K562 (cell line): ENCODE data around the gene UROD. TPM values are rescaled to one million over a fixed set of nuclear protein-coding genes. Genes with fewer than 3 reads are reported as not detected.

Source experiments
- HNRNPL ChIP-seq: fragments of 200-400 bp; formaldehyde crosslinking; IDR thresholded peaks from 2 replicates; pipeline ENCODE4 v1.6.1; 2017; ENCODE audit warnings: low read depth, mild to moderate bottlenecking, low read length
- NFATC3 ChIP-seq: fragments of 450-650 bp; IDR thresholded peaks from 2 replicates; pipeline ENCODE4 v1.6.1; 2017; ENCODE audit warnings: mild to moderate bottlenecking
- NFE2 ChIP-seq: IDR thresholded peaks from 2 replicates; pipeline ENCODE4 v1.6.1; 2014; ENCODE audit warnings: antibody characterized with exemption, low read depth
- RAD51 ChIP-seq: fragments of 450-650 bp; IDR thresholded peaks from 2 replicates; pipeline ENCODE4 v1.7.1; 2016; ENCODE audit warnings: low read depth, mild to moderate bottlenecking, borderline replicate concordance
- SLC30A9 ChIP-seq: fragments of 250-450 bp; sonication (Bioruptor Pico); IDR thresholded peaks from 2 replicates; pipeline ENCODE4 v1.8.0; 2022; ENCODE audit warnings: mild to moderate bottlenecking, moderate library complexity
- SRSF9 ChIP-seq: fragments of 200-400 bp; formaldehyde crosslinking; IDR thresholded peaks from 2 replicates; pipeline ENCODE4 v1.6.1; 2017; ENCODE audit warnings: low read depth, low read length, borderline replicate concordance
- TAF7 ChIP-seq: fragments of 450-650 bp; IDR thresholded peaks from 2 replicates; pipeline ENCODE4 v1.6.1; 2016; ENCODE audit warnings: missing genetic modification characterization, missing compliant biosample characterization
- ZKSCAN1 ChIP-seq: fragments of 150-350 bp; IDR thresholded peaks from 2 replicates; pipeline ENCODE4 v1.6.1; 2016; ENCODE audit warnings: low read depth, low read length
- ZNF212 ChIP-seq: fragments of 450-650 bp; formaldehyde crosslinking; IDR thresholded peaks from 2 replicates; pipeline ENCODE4 v1.4.0; 2020; ENCODE audit warnings: mild to moderate bottlenecking
- polyA plus RNA-seq, 8 experiments: library from polyadenylated mRNA; depleted of rRNA in 4 of 8; stranded (reverse) in 5 of 8; unstranded in 3 of 8; fragments of >200 nt; fragmentation: Nextera tagmentation in 2 of 8; fragmentation: Illumina TruSeq in 1 of 8; extraction: Ambion mirVana in 2 of 8; extraction: Trizol in 1 of 8; gene quantifications; 2 replicates each; pipeline versions ENCODE4 v1.2.1 to v1.2.3, GENCODE V29; 2011 to 2014; ENCODE audit warnings: inconsistent platforms in 1 of 8, missing spikeins in 1 of 8
- total RNA-seq, 7 experiments: library from RNA; depleted of rRNA in 6 of 7; stranded (reverse); fragments of >200 nt in 6 of 7; fragmentation: Illumina TruSeq in 2 of 7; extraction: Trizol in 2 of 7; gene quantifications; 2 replicates each; pipeline versions ENCODE4 v1.2.1 to v1.2.3, GENCODE V29; 2011 to 2021; ENCODE audit warnings: low replicate concordance in 1 of 7
- TF ChIP-seq, protein P1 (sequence below): fragments of 450-650 bp; conservative IDR thresholded peaks from 2 replicates; pipeline ENCODE4 v1.6.1; 2016; ENCODE audit warnings: missing genetic modification characterization, low read depth, mild to moderate bottlenecking, control low read depth, missing compliant biosample characterization
- TF ChIP-seq, protein P2 (sequence below): fragments of 250-450 bp; sonication (Bioruptor Pico); IDR thresholded peaks from 2 replicates; pipeline ENCODE4 v1.4.0; 2020; ENCODE audit warnings: mild to moderate bottlenecking, moderate library complexity, borderline replicate concordance
- TF ChIP-seq, protein P3 (sequence below): fragments of 250-450 bp; sonication (Bioruptor Pico); IDR thresholded peaks from 2 replicates; pipeline ENCODE4 v1.4.0; 2020
- TF ChIP-seq, protein P4 (sequence below): fragments of 450-650 bp; IDR thresholded peaks from 2 replicates; pipeline ENCODE4 v1.6.1; 2017; ENCODE audit warnings: mild to moderate bottlenecking, moderate library complexity

UROD gene
- total and polyA plus RNA-seq, 9 of the 15 experiments (the other 6 are each of a cell fraction or from before 2014, with no cell fraction given): 533 to 2,933 (median 1,100) TPM

DNA sequence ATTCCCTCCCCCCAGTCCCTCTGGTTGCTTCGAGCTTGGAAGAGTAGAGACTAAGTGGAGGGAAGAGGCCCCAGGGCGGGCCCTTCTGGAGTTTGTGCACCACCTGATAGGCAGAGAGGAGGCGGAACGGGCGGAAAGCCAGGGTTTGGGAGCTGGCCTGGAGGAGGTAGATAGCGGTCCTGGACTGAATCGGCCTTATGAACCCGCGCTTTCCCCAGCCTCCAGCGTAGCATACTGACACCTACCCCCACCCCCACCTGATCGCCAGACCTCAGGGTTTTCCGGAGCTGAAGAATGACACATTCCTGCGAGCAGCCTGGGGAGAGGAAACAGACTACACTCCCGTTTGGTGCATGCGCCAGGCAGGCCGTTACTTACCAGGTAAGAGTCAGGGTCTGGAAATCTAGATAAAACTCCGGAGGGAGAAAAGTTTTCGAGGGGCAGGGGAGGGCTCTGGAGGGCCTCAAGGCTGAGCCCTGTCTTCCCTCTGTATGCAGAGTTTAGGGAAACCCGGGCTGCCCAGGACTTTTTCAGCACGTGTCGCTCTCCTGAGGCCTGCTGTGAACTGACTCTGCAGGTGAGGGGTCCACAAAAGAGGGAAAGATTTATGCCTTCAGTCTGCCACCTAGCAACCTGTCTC, 705 bp downstream of the UROD start (continued):
- TF ChIP-seq, protein P1, sequence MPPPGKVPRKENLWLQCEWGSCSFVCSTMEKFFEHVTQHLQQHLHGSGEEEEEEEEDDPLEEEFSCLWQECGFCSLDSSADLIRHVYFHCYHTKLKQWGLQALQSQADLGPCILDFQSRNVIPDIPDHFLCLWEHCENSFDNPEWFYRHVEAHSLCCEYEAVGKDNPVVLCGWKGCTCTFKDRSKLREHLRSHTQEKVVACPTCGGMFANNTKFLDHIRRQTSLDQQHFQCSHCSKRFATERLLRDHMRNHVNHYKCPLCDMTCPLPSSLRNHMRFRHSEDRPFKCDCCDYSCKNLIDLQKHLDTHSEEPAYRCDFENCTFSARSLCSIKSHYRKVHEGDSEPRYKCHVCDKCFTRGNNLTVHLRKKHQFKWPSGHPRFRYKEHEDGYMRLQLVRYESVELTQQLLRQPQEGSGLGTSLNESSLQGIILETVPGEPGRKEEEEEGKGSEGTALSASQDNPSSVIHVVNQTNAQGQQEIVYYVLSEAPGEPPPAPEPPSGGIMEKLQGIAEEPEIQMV (tag): no peak
- TF ChIP-seq NFATC3: no peak
- TF ChIP-seq SRSF9: no peak
- TF ChIP-seq, protein P2, sequence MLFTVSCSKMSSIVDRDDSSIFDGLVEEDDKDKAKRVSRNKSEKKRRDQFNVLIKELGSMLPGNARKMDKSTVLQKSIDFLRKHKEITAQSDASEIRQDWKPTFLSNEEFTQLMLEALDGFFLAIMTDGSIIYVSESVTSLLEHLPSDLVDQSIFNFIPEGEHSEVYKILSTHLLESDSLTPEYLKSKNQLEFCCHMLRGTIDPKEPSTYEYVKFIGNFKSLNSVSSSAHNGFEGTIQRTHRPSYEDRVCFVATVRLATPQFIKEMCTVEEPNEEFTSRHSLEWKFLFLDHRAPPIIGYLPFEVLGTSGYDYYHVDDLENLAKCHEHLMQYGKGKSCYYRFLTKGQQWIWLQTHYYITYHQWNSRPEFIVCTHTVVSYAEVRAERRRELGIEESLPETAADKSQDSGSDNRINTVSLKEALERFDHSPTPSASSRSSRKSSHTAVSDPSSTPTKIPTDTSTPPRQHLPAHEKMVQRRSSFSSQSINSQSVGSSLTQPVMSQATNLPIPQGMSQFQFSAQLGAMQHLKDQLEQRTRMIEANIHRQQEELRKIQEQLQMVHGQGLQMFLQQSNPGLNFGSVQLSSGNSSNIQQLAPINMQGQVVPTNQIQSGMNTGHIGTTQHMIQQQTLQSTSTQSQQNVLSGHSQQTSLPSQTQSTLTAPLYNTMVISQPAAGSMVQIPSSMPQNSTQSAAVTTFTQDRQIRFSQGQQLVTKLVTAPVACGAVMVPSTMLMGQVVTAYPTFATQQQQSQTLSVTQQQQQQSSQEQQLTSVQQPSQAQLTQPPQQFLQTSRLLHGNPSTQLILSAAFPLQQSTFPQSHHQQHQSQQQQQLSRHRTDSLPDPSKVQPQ (CRISPR knock-in tag): no peak
- TF ChIP-seq, protein P3, sequence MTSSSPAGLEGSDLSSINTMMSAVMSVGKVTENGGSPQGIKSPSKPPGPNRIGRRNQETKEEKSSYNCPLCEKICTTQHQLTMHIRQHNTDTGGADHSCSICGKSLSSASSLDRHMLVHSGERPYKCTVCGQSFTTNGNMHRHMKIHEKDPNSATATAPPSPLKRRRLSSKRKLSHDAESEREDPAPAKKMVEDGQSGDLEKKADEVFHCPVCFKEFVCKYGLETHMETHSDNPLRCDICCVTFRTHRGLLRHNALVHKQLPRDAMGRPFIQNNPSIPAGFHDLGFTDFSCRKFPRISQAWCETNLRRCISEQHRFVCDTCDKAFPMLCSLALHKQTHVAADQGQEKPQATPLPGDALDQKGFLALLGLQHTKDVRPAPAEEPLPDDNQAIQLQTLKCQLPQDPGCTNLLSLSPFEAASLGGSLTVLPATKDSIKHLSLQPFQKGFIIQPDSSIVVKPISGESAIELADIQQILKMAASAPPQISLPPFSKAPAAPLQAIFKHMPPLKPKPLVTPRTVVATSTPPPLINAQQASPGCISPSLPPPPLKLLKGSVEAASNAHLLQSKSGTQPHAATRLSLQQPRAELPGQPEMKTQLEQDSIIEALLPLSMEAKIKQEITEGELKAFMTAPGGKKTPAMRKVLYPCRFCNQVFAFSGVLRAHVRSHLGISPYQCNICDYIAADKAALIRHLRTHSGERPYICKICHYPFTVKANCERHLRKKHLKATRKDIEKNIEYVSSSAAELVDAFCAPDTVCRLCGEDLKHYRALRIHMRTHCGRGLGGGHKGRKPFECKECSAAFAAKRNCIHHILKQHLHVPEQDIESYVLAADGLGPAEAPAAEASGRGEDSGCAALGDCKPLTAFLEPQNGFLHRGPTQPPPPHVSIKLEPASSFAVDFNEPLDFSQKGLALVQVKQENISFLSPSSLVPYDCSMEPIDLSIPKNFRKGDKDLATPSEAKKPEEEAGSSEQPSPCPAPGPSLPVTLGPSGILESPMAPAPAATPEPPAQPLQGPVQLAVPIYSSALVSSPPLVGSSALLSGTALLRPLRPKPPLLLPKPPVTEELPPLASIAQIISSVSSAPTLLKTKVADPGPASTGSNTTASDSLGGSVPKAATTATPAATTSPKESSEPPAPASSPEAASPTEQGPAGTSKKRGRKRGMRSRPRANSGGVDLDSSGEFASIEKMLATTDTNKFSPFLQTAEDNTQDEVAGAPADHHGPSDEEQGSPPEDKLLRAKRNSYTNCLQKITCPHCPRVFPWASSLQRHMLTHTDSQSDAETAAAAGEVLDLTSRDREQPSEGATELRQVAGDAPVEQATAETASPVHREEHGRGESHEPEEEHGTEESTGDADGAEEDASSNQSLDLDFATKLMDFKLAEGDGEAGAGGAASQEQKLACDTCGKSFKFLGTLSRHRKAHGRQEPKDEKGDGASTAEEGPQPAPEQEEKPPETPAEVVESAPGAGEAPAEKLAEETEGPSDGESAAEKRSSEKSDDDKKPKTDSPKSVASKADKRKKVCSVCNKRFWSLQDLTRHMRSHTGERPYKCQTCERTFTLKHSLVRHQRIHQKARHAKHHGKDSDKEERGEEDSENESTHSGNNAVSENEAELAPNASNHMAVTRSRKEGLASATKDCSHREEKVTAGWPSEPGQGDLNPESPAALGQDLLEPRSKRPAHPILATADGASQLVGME: no peak
- TF ChIP-seq, protein P4, sequence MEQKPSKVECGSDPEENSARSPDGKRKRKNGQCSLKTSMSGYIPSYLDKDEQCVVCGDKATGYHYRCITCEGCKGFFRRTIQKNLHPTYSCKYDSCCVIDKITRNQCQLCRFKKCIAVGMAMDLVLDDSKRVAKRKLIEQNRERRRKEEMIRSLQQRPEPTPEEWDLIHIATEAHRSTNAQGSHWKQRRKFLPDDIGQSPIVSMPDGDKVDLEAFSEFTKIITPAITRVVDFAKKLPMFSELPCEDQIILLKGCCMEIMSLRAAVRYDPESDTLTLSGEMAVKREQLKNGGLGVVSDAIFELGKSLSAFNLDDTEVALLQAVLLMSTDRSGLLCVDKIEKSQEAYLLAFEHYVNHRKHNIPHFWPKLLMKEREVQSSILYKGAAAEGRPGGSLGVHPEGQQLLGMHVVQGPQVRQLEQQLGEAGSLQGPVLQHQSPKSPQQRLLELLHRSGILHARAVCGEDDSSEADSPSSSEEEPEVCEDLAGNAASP: no peak
- TF ChIP-seq NFE2: peak; percentile 41; the same call in 1 of the 2 replicates
- no peak for TF ChIP-seq ZNF212 (CRISPR knock-in tag)
- no peak for TF ChIP-seq HNRNPL
- no peak for TF ChIP-seq TAF7 (tag)
- TF ChIP-seq RAD51: peak; percentile 65; the same call in 1 of the 2 replicates
- peak; percentile 87 for TF ChIP-seq ZKSCAN1
- no peak for TF ChIP-seq SLC30A9 (CRISPR knock-in tag)
